Caco-2 (cell line): ENCODE results near the gene SCMH1. TPM values are rescaled to one million over a fixed set of nuclear protein-coding genes. Genes with fewer than 3 reads are reported as not detected.

Experiments
- BruUV-seq: library from RNA; stranded (reverse); fragments of 400-500 nt; replicated peaks from 2 replicates; lab custom pipeline; 2021; lab: Mats Ljungman, UMichigan
- CTCF ChIA-PET: fragments of 300-600 bp; sonication (Branson Sonifier 250); formaldehyde crosslinking; loops from one replicate; lab custom pipeline; 2022; ENCODE audit warnings: antibody characterized with exemption; lab: Charles Lee
- POLR2A ChIA-PET: fragments of 300-600 bp; sonication (Branson Sonifier 250); formaldehyde crosslinking; loops from one replicate; lab custom pipeline; 2022; ENCODE audit warnings: antibody characterized with exemption; lab: Charles Lee
- DNase-seq, 2 experiments: peaks; one replicate each; pipeline versions ENCODE4 v3.0.0 to v3.0.0-alpha.2; 2020 to 2022
- H3K27me3 ChIP-seq: replicated peaks from 2 replicates; pipeline ENCODE4 v1.6.0; 2011; ENCODE audit warnings: low read length; ENCODE audit not compliant: control insufficient read depth, insufficient read depth
- H3K36me3 ChIP-seq: 2 replicates; pipeline ENCODE4 v1.5.1; 2011; ENCODE audit warnings: low read length; ENCODE audit not compliant: control insufficient read depth, insufficient read depth
- H3K4me1 ChIP-seq: fragments of 250-450 bp; sonication (Bioruptor Pico); 2 replicates; pipeline ENCODE4 v1.5.1; 2020; ENCODE audit warnings: mild to moderate bottlenecking
- H3K4me3 ChIP-seq: 2 replicates; pipeline ENCODE4 v1.5.1; 2011; ENCODE audit warnings: low read depth, mild to moderate bottlenecking, control low read depth, low read length
- H3K9me3 ChIP-seq: fragments of 250-450 bp; sonication (Bioruptor Pico); 2 replicates; pipeline ENCODE4 v1.5.1; 2020; ENCODE audit warnings: mild to moderate bottlenecking, moderate library complexity
- H3K27ac Mint-ChIP-seq: one replicate; pipeline ENCODE4 v1.8.0; 2022; ENCODE audit warnings: mixed read lengths; ENCODE audit not compliant: unreplicated experiment
- H3K27me3 Mint-ChIP-seq: one replicate; pipeline ENCODE4 v1.8.0; 2022; ENCODE audit warnings: mixed read lengths; ENCODE audit not compliant: insufficient read depth, unreplicated experiment
- H3K36me3 Mint-ChIP-seq: one replicate; pipeline ENCODE4 v1.8.0; 2022; ENCODE audit warnings: mild to moderate bottlenecking, mixed read lengths; ENCODE audit not compliant: insufficient read depth, unreplicated experiment
- H3K4me1 Mint-ChIP-seq: one replicate; pipeline ENCODE4 v1.8.0; 2022; ENCODE audit warnings: low read depth, mixed read lengths; ENCODE audit not compliant: unreplicated experiment
- H3K4me3 Mint-ChIP-seq: one replicate; pipeline ENCODE4 v1.8.0; 2022; ENCODE audit warnings: mild to moderate bottlenecking, moderate library complexity, mixed read lengths; ENCODE audit not compliant: unreplicated experiment
- H3K9me3 Mint-ChIP-seq: one replicate; pipeline ENCODE4 v1.8.0; 2022; ENCODE audit warnings: mixed read lengths; ENCODE audit not compliant: unreplicated experiment
- CTCF ChIP-seq, 2 experiments: fragments of 200-600 bp in 1 of 2; IDR thresholded peaks; 1 replicate in 1 of 2; 2 replicates in 1 of 2; pipeline versions ENCODE4 v1.5.1 to v1.8.0; 2011 to 2022; ENCODE audit warnings: antibody characterized with exemption in 1 of 2, control low read depth in 1 of 2, inconsistent platforms in 1 of 2, low read depth in 1 of 2, low read length in 1 of 2, mild to moderate bottlenecking in 1 of 2, moderate library complexity in 1 of 2; ENCODE audit not compliant: insufficient read depth in 1 of 2, severe bottlenecking in 1 of 2, unreplicated experiment in 1 of 2
- intact Hi-C: fragments of 100-400 bp; cut with micrococcal nuclease; formaldehyde crosslinking; loops from one replicate; pipeline ENCODE4 v1.10.0; 2022; ENCODE audit not compliant: unreplicated experiment
- total RNA-seq: library from RNA; stranded (reverse); gene quantifications from 2 replicates; pipeline ENCODE4 v1.2.3, GENCODE V29; 2022

SCMH1 gene
- total RNA-seq, 1 experiment from 2014 or later = 27.6 TPM

- Mint-ChIP-seq H3K27me3 (no peaks in the 10 kb centered on the region), H3K27ac (no peak overlapping the region), H3K4me3 (no peak overlapping the region), H3K9me3 (no peaks in the 10 kb centered on the region), H3K4me1 (peaks cover 24% of the 10 kb centered on the region), H3K36me3 (peaks cover 61% of the 10 kb centered on the region)
- no peaks in the 10 kb centered on the region for H3K27me3 ChIP-seq
- CTCF ChIA-PET = no interaction called here
- no peak for TF ChIP-seq CTCF (IDR thresholded peaks at IDR 0.05; ENCODE audit: insufficient read depth in 1 of 2, low read depth in 1 of 2, low read length in 1 of 2, severe bottlenecking in 1 of 2, unreplicated experiment in 1 of 2)
- intact Hi-C loops = no loop called here
- no peaks in the 10 kb centered on the region for H3K9me3 ChIP-seq
- H3K36me3 ChIP-seq = no peaks in the 10 kb centered on the region
- no peak for DNase-seq
- no peak overlapping the region for H3K4me3 ChIP-seq
- POLR2A ChIA-PET = no interaction called here
- H3K4me1 ChIP-seq = peaks cover 59% of the 10 kb centered on the region
- no TSS peak for BruUV-seq
These were observed 258.8 kb downstream of the SCMH1 start for GRCh38 chr1:40983286-40983685.

- Histone ChIP-seq H3K4me3 (no peak overlapping the region), H3K9me3 (no peaks in the 10 kb centered on the region), H3K27me3 (no peaks in the 10 kb centered on the region), H3K4me1 (peaks cover 62% of the 10 kb centered on the region), H3K36me3 (no peaks in the 10 kb centered on the region)
- intact Hi-C loops = no loop called here
- BruUV-seq = no TSS peak
- no peak for TF ChIP-seq CTCF (IDR thresholded peaks at IDR 0.05; ENCODE audit: insufficient read depth in 1 of 2, low read depth in 1 of 2, low read length in 1 of 2, severe bottlenecking in 1 of 2, unreplicated experiment in 1 of 2)
- no peak for DNase-seq
- H3K36me3 Mint-ChIP-seq = peaks cover 56% of the 10 kb centered on the region
- H3K4me3 Mint-ChIP-seq = no peak overlapping the region
- no peak overlapping the region for H3K27ac Mint-ChIP-seq
- no peaks in the 10 kb centered on the region for H3K9me3 Mint-ChIP-seq
- H3K4me1 Mint-ChIP-seq = peaks cover 24% of the 10 kb centered on the region
- ChIA-PET CTCF (no interaction called here), POLR2A (no interaction called here)
- H3K27me3 Mint-ChIP-seq = no peaks in the 10 kb centered on the region
These were observed 259.4 kb downstream of the SCMH1 start for GRCh38 chr1:40982721-40983120.

GRCh38 chr1:40981691-40982448 lies 260.2 kb downstream of the SCMH1 start:
- no peak overlapping the region for H3K4me3 ChIP-seq
- no peak for TF ChIP-seq CTCF (IDR thresholded peaks at IDR 0.05; ENCODE audit: insufficient read depth in 1 of 2, low read depth in 1 of 2, low read length in 1 of 2, severe bottlenecking in 1 of 2, unreplicated experiment in 1 of 2)
- CTCF ChIA-PET = no interaction called here

More at GRCh38 chr1:40981691-40982448, 260.2 kb downstream of the SCMH1 start:
- H3K27ac Mint-ChIP-seq = peak overlapping the region; percentile 66
- no peaks in the 10 kb centered on the region for H3K27me3 ChIP-seq
- peaks cover 62% of the 10 kb centered on the region for H3K4me1 ChIP-seq
- intact Hi-C loops = no loop called here
- no peaks in the 10 kb centered on the region for H3K9me3 Mint-ChIP-seq
- no peak for DNase-seq
- POLR2A ChIA-PET = no interaction called here
- peak overlapping the region; percentile 94 for H3K4me3 Mint-ChIP-seq
- H3K36me3 Mint-ChIP-seq = peaks cover 54% of the 10 kb centered on the region
- H3K36me3 ChIP-seq = no peaks in the 10 kb centered on the region
- no peaks in the 10 kb centered on the region for H3K9me3 ChIP-seq
- no TSS peak for BruUV-seq
- peaks cover 29% of the 10 kb centered on the region for H3K4me1 Mint-ChIP-seq
- no peaks in the 10 kb centered on the region for H3K27me3 Mint-ChIP-seq
